Measurements from ENCODE around the gene USP5.
"Not testable (repeated sequence)": the region's sequence is repeated elsewhere in the genome, so short reads cannot be mapped to it uniquely, and the experiment has no call there.

USP5 gene

GRCh38 chr12:6869049-6870021 lies 17.4 kb downstream of the USP5 start:
- Histone ChIP-seq H3K9ac (ENCODE audit: low read length) (peak overlapping the region; percentile 98), H3K36me3 (ENCODE audit: low read length) (peaks cover 3% of the 10 kb centered on the region; the same call in 1 of the 2 replicates)

DNA sequence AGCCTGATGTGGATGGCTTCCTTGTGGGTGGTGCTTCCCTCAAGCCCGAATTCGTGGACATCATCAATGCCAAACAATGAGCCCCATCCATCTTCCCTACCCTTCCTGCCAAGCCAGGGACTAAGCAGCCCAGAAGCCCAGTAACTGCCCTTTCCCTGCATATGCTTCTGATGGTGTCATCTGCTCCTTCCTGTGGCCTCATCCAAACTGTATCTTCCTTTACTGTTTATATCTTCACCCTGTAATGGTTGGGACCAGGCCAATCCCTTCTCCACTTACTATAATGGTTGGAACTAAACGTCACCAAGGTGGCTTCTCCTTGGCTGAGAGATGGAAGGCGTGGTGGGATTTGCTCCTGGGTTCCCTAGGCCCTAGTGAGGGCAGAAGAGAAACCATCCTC lies 18.4 kb downstream of the USP5 start:
- H3K79me2 ChIP-seq (ENCODE audit: insufficient read depth, low read length) = peaks cover 19% of the 10 kb centered on the region
- H3K27ac ChIP-seq (ENCODE audit: low read depth, low read length) = peak overlapping the region; percentile 69; the same call in 1 of the 2 replicates
- H3K9me3 ChIP-seq (ENCODE audit: insufficient read depth, low read length); H3K27me3 ChIP-seq (ENCODE audit: low read length); H3K9ac ChIP-seq (ENCODE audit: low read length); H3K9me2 ChIP-seq (replicated peaks; ENCODE audit: insufficient read depth, low read length); H3K36me3 ChIP-seq (ENCODE audit: low read length); H4K20me1 ChIP-seq (ENCODE audit: low read depth, low read length); H3K4me3 ChIP-seq (ENCODE audit: insufficient read depth, low read length, poor library complexity, severe bottlenecking); H2AFZ ChIP-seq (ENCODE audit: low read depth, low read length, severe bottlenecking): not testable (repeated sequence)
- H3F3A ChIP-seq (ENCODE audit: insufficient read depth) = peaks cover 48% of the 10 kb centered on the region
- H3K4me2 ChIP-seq (ENCODE audit: low read depth, low read length, poor library complexity, severe bottlenecking) = peak overlapping the region; percentile 87

More at GRCh38 chr12:6869049-6870021, 17.4 kb downstream of the USP5 start:
- Histone ChIP-seq H3K79me2 (ENCODE audit: insufficient read depth, low read length) (peaks cover 19% of the 10 kb centered on the region), H3F3A (ENCODE audit: insufficient read depth) (peaks cover 45% of the 10 kb centered on the region), H3K9me2 (replicated peaks; ENCODE audit: insufficient read depth, low read length) (no peaks in the 10 kb centered on the region), H3K4me3 (ENCODE audit: insufficient read depth, low read length, poor library complexity, severe bottlenecking) (peak overlapping the region; percentile 77), H3K9me3 (ENCODE audit: insufficient read depth, low read length) (no peaks in the 10 kb centered on the region), H2AFZ (ENCODE audit: low read depth, low read length, severe bottlenecking) (no peak overlapping the region), H3K27ac (ENCODE audit: low read depth, low read length) (peak overlapping the region; percentile 84), H3K27me3 (ENCODE audit: low read length) (no peaks in the 10 kb centered on the region), H4K20me1 (ENCODE audit: low read depth, low read length) (no peaks in the 10 kb centered on the region; the same call in 1 of the 2 replicates), H3K4me2 (ENCODE audit: low read depth, low read length, poor library complexity, severe bottlenecking) (peak overlapping the region; percentile 87)
- TF ChIP-seq, protein P1, sequence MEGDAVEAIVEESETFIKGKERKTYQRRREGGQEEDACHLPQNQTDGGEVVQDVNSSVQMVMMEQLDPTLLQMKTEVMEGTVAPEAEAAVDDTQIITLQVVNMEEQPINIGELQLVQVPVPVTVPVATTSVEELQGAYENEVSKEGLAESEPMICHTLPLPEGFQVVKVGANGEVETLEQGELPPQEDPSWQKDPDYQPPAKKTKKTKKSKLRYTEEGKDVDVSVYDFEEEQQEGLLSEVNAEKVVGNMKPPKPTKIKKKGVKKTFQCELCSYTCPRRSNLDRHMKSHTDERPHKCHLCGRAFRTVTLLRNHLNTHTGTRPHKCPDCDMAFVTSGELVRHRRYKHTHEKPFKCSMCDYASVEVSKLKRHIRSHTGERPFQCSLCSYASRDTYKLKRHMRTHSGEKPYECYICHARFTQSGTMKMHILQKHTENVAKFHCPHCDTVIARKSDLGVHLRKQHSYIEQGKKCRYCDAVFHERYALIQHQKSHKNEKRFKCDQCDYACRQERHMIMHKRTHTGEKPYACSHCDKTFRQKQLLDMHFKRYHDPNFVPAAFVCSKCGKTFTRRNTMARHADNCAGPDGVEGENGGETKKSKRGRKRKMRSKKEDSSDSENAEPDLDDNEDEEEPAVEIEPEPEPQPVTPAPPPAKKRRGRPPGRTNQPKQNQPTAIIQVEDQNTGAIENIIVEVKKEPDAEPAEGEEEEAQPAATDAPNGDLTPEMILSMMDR (IDR thresholded peaks at IDR 0.05; ENCODE audit: insufficient read depth, low read length, poor library complexity, severe bottlenecking) = peak; percentile 75
- TF ChIP-seq EZH2phosphoT487 (conservative IDR thresholded peaks at IDR 0.05; ENCODE audit: low read length) = no peak

- H4K20me1 ChIP-seq (ENCODE audit: low read depth, low read length) = no peaks in the 10 kb centered on the region; the same call in 1 of the 2 replicates
- peak overlapping the region; percentile 82 for H3K9ac ChIP-seq (ENCODE audit: low read length)
- H3K27me3 ChIP-seq (ENCODE audit: low read length) = no peaks in the 10 kb centered on the region
Observed at GRCh38 chr12:6871052-6871957, 19.4 kb downstream of the USP5 start.

More at GRCh38 chr12:6871052-6871957, 19.4 kb downstream of the USP5 start:
- H3K9me2 ChIP-seq (replicated peaks; ENCODE audit: insufficient read depth, low read length) = no peaks in the 10 kb centered on the region
- H3K4me2 ChIP-seq (ENCODE audit: low read depth, low read length, poor library complexity, severe bottlenecking) = peak overlapping the region; percentile 85
- H3K9me3 ChIP-seq (ENCODE audit: insufficient read depth, low read length) = no peaks in the 10 kb centered on the region
- H3K27ac ChIP-seq (ENCODE audit: low read depth, low read length) = peak overlapping the region; percentile 69
- H3K36me3 ChIP-seq (ENCODE audit: low read length) = peaks cover 3% of the 10 kb centered on the region; the same call in 1 of the 2 replicates
- H3K79me2 ChIP-seq (ENCODE audit: insufficient read depth, low read length) = peaks cover 19% of the 10 kb centered on the region
- H3K4me3 ChIP-seq (ENCODE audit: insufficient read depth, low read length, poor library complexity, severe bottlenecking) = peak overlapping the region; percentile 70
- TF ChIP-seq, protein P1 (IDR thresholded peaks at IDR 0.05; ENCODE audit: insufficient read depth, low read length, poor library complexity, severe bottlenecking) = no peak
- TF ChIP-seq EZH2phosphoT487 (conservative IDR thresholded peaks at IDR 0.05; ENCODE audit: low read length) = no peak
- peaks cover 48% of the 10 kb centered on the region for H3F3A ChIP-seq (ENCODE audit: insufficient read depth)
- no peak overlapping the region for H2AFZ ChIP-seq (ENCODE audit: low read depth, low read length, severe bottlenecking)
